T1000 (cell line): ENCODE data around the gene AMBRA1.
"Not testable (repeated sequence)": the region's sequence is repeated elsewhere in the genome, so short reads cannot be mapped to it uniquely, and the experiment has no call there.

Source experiments
- DNase-seq: peaks from one replicate; lab custom pipeline; 2025; ENCODE audit warnings: mixed read lengths; lab: John Stamatoyannopoulos, UW

The AMBRA1 gene

DNA sequence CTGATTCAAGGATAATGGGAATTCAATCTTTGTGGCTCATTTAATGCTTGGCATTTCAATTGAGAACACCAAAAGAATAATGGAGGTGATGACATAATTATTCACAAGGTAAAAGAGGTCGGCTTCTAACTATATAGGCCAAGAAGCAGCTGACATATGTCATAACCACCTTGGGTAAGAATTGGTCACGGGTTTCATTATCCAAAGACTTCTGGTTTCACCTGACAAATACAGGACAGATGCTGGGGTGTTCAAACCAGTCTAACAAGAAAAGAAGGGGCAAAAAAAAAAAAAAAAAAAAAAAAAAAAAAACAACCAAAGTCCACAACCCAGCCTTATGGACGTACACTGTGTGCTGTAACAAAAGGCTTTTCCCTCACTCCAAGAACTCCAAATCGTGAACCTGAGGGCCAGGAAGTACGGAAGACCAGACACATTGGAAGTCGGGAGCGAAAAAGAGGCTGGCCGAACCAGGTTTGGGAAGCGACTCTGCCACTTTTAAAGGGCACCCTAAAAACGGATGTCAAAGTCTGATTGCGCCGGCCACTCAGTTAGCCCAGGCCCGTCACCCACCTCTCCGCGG lies 22.8 kb upstream of the AMBRA1 start:
- DNase-seq: no peak

DNA sequence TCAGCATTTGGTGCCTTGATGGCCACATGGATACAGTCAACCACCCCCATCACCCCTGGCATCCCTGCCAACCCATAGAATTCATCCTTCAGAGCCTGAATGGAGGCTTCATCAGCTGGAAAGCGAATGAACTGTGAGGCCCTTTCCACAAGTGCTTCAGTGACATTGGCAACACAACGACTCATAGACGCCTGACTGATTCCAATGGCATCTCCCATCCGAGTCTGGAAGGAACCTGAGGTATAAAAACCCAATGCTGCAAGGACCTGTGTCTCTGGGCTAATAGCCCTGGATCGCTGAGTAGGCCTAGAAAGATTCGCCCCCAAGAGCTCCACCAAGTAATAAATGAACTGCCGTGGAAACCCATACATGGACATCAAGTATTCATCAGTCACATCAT lies 21.9 kb upstream of the AMBRA1 start:
- DNase-seq: no peak

DNA sequence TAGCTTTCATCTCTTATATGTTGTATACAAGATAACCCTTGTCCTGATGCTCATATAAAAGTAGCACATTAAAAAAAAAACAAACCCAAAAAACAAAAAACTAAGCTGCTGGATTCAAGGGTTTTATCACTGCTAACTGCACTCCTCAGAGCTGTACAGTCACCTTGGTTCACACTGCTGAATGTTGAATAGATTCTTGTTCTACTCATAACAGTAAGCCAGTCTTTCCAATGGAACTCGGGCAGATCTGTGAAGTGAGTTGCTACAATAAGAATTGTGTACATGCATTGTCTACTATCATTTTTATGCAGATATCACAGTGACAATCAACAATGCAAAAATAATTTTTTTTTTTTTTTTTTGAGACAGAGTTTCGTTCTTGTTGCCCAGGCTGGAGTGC lies 18.5 kb upstream of the AMBRA1 start:
- no peak for DNase-seq

DNA sequence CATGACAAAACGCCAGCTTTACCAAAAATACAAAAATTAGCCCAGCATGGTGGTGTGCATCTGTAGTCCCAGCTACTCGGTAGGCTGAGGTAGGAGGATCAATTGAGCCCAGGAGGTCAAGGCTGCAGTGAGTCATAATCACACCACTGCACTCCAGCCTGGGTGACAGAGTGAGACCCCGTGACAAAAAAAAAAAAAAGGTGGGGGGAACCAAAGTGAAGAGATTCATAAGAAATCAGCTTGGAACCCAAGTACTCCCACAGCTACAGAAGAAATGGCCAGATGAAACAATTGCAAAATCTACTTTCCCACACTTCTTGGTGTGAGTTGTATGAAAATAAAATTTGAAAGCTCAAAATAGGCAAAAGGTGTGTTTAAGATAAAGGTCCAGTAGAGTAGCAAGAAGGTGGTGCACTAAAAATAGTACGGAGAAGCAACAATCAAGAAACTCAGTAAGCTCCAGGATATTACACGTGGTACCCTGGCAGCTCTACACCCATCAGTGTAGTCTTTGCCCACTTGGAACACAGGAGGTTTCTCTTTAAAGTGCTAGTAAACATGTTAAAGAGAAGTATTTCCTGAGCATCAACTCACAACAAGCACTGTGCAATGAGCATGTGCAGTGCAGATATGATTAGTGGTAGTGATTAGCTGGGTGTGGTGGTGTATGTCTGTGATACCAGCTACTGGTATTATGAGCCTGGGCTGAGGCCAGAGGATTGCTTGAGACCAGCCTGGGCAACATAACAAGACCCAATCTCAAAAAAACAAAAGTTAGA lies 17.9 kb upstream of the AMBRA1 start:
- no peak for DNase-seq

DNA sequence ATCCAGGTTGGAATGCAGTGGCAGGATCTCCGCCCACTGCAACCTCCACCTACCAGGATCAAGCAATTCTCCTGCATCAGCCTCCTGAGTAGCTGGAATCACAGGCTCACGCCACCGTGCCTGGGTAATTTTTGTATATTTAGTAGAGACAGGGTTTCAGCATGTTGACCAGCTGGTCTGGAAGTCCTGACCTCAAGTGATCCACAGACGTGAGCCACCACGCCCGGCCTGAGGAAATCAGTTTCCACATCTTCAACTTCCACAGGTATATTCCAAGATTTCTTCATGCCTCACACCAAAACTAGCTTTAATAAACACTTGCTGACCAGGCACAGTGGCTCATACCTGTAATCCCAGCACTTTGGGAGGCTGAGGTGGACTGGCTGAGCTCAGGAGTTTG lies 15.6 kb upstream of the AMBRA1 start:
- DNase-seq: no peak

DNA sequence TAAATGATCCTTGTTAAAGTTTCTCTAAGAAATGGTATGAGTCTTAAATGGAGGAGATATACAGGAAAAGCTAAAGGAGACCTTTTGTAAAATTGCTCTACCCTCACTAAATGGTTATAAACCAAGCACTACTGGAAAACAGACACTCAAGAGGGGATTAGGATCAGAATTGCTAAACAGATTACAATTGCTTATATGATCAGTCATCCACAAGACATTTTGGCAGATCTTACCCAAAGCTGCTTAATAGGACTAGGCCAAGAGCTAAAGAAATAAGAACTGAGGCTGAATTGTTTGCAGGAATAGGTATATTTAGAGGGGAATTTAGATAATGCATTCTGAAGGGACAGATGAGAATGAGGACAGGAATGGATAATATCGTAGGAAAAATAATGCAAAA lies 13.7 kb upstream of the AMBRA1 start:
- DNase-seq: no peak

DNA sequence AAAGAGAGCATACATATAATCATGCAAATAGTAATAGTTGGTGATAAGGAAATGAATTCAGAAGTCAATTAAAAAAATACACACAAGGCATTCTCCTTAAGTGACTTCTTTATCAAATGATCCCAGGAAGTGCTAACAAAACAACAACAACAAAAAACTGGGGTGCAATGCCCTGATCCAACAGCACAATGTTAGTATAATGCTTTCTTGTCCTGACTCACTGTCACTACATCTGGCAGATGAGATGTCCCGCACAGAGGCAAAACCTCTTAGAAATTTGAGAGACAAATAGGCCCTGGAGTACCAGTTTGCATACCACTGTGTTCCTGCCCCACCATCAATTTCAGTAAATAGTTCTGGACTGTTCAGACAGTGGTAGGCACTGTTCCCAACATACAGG lies 11.0 kb upstream of the AMBRA1 start:
- DNase-seq: no peak

DNA sequence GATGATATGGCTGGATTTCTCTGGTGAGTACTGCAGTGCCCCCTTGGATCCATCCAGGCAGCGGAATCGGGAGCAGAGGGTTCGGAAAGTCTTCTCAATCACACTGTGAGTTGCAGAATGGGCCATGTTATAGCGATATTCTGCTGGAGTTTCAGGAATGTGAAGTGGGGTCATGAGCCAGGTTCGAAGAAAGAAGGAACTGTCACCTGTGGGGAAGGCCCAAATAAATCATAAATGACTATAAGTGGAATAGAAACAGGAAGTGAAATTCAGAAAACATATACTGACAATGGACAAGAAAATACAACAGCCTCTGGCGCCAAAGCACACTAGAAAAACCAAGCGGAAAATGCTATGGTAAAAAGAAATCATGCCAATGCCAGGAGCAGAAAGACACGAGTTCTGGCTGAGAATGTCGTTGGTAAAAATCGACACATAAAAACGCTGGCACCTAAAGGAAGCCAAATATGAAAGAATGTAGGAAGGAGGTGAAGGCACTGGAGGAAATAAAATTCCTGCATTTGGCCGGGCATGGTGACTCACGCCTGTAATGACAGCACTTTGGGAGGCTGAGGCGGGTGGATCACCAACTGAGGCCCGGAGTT lies 10.0 kb upstream of the AMBRA1 start:
- no peak for DNase-seq

DNA sequence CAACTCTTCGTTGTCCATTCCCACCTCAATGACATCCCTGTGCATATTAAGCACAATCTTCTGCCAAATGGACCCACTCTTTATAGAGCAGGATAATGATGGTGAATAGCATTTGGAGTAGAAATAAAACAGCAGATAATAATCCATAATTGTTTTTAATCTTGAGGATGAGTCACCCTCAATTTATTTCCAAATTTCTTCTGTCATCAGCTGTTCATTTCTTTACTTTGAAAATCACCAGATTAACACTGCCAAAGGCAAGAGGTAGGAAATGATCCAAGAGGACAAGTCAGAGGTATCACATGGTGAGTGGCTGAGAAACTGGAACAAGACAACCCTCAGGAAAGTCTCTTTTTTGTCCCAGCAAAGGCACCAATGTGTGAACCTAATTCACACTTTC lies 7.3 kb upstream of the AMBRA1 start:
- no peak for DNase-seq

DNA sequence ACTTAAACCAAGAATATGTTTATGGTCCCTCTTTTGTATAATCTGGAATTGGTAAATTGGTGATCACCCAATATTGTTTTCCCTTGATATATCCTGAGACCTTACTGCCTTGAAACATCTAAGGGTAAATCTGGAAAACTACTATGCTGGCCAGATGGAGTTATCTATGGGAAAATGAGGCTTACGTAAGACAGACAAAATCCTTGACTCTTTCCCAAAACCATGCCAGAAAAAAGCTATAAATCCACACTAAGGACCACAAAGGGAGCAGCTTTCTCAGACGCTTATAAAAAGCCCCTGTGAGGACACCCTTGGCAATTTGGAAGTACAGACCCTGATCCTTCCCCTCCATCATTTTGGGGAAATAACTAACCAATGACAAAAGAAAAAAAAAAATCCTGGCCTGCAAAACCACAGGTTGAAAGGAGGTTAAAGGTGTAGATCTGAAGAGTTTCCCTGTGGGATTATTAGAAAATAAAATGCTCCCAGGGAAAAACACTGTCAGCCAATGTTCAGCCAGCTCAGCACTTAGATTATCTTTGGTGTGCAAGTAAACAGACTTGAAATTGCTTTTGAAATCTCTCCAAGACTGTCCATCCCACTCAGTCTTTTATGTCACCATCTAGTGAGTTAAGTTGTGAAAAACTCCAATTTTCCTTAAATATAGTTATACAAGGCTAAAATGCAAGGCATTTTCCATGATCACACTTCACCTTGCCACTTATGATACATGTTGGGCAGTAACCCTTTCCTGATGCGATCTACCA lies 6.6 kb upstream of the AMBRA1 start:
- DNase-seq: no peak

DNA sequence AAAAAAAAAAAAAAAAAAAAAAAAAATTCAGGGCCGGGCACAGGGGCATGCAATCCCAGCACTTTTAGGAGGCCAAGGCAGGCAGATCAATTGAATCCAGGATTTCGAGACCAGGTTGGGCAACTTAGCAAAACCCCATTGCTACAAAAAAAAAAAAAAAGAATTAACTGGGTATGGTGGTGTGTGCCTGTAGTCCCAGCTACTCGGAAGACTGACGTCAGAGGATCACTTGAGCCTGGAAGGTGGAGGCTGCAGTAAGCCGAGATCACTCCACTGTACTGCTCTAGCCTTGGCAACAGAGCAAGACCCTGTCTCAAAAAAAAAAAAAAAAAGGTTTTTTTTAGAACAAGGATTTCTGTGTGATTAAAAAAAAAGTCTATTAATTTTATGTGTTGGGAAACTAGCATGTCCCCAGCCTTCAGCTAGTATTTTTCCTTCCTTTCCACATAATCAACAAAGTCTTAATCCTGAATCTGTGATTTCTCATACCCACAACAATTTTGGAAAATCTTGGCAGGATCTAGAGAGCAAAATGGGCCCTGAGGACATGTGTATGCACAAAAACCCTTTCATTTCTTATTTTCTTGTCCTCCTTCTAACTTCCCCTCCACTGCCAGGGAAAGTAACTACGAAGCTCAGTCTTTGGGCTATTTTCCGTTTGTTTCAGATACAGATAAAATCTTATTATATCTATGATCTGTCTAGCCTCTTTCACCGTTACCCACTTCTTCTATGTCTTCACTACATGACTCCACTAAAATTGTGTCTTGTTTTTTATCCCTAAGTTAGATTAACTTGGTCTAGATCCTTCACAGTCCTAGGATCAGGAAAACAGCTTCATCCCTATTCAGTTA lies 5.7 kb upstream of the AMBRA1 start:
- no peak for DNase-seq

DNA sequence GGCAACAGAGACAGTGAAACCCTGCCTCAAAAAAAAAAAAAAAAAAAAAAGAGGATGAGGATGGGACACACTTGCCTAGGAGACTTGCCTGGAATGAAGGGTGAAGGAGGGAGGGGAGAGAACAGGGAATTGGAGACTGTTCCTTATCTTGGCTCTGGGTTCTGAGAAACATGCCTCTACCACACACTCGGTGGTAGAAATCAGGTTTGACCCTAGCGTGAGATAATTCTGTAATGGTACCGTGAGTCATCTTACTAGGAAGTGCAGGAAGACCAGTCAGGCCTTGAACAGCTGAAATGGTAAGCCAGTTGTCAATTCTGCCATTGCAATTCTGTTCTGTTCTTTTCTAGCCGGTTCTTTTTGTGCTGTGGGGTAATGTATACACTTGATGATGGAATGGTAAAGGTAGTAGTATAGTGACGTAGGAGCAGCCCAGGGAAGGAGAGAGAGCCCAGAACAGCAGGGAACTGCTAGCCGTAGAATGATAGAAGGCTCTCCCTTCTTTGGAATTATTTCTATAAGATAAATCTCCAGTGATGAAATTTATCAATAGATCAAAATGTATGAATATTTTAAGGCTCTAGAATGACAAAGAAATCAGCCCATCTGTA lies 3.9 kb upstream of the AMBRA1 start:
- DNase-seq: no peak

DNA sequence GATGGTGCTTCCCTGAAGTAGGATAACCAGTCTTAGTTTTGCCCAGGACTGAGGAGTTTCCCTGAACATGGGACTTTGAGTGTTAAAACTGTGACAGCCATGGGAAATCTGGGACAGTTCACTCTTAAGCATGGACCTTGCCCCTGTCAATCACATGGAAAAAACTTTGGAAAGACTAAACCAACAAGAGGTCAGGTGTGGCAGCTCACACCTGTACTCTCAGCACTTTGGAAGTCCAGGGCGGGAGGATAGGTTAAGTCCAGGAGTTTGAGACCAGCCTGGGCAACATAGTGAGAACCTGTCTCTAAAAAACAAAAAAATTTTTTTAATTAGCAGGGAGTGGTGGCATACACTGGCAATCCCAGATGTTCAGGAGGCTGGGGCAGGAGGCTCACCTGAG lies 3.3 kb upstream of the AMBRA1 start:
- no peak for DNase-seq

DNA sequence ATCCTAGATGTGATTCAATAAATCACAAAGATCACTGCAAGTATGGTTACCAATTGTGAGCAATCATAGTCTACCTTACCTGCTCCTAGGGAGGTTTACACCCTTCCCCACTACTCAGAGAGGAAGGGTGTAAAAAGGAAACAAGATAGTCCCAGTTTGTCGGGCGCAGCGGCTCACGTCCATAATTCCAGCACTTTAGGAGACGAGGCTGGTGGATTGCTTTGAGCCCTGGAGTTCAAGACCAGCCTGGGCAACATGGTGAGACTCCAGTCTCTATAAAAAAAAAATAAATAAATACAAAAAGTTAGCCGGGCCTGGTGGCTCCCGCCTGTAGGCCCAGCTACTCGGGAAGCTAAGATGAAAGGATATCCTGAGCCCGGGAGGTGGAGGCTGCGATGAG lies 962 bp upstream of the AMBRA1 start:
- no peak for DNase-seq

DNA sequence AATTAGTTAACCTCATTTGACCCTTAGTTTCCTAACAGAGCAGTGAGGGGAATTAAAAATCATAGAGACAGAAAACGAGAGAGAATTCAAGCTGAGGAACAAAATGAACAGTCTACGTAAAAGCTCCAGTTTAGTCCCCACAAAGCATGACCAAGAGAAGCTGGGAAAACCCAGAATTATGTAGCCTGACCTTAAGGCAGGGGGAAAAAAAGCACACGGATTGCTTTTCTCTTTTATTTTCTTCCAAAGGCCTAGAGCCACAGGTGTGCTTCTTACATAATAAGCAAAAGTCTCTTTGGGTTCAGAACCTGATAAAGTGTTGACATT lies 514 bp upstream of the AMBRA1 start:
- DNase-seq: no peak

DNA sequence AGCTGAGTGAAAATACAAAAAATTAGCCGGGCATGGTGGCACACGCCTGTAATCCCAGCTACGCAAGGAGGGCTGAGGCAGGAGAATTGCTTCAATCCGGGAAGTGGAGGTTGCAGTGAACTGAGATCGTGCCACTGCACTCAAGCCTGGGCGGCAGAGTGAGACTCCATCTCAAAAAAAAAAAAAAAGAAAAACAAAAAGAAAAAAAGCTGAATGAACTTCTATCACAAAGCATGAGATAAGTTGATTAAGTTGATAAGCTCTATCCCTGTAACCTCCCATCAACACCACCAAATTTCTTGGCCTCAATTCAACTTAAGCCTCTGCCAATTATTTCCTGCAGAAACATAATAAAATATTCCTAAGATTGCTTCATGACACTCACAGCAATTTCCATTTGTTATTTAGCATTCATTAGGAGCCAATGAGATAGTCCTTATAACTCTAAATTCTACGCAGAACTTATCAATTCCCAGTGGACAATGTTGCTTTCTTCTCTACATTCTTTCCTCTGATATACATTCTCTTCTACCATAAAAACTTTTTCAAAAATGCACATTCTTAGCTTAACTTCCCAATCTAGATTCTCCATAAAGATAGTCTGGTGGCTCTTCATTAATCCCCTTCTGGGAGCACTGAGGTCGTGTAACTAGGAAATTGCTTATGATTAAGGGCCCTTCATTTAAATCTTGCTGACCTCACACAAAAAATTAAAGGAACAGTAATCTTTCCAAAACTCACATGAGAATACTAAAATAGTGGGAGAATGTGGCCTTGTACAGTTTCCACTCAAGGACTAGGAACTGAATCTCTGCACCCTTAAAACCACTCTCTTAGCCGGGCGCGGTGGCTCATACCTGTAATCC lies 2.9 kb downstream of the AMBRA1 start:
- no peak for DNase-seq

DNA sequence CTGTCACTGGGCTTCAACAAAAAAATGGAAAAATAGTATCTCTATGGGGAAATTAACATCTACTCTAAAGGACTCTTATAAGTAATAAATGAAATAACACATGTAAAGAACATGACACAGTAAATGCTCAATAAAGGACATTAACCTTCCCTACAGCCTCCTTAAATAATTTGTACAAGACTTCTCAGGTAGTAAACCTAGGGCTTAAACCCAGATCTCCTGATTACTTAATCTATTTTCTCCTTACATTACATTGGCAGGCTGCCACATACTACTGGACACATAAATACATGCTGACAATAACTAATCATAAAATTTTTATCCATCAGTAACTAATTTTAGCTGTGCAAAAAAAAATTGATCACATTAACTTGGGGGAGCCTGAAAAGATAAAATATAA lies 4.9 kb downstream of the AMBRA1 start:
- no peak for DNase-seq

DNA sequence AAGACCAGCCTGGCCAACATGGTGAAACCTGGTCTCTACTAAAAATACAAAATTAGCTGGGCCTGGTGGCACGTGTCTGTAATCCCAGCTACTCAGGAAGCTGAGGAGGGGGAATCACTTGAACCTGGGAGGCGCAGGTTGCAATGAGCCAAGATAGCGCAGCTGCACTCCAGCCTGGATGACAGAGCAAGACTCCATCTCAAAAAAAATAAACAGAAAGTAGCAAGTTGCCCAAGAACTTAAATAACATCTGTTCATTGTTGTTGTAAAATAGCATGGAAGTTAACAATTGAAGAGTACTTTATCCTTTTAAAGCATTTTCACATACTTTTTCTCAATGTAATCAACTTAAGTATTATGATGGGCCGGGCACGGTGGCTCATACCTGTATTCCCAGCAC lies 5.7 kb downstream of the AMBRA1 start:
- no peak for DNase-seq

DNA sequence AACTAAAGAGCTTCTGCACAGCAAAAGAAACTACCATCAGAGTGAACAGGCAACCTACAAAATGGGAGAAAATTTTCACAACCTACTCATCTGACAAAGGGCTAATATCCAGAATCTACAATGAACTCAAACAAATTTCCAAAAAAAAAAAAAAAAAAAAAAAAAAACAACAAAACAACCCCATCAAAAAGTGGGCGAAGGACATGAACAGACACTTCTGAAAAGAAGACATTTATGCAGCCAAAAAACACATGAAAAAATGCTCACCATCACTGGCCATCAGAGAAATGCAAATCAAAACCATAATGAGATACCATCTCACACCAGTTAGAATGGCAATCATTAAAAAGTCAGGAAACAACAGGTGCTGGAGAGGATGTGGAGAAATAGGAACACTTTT lies 10.3 kb downstream of the AMBRA1 start:
- DNase-seq: not testable (repeated sequence)

DNA sequence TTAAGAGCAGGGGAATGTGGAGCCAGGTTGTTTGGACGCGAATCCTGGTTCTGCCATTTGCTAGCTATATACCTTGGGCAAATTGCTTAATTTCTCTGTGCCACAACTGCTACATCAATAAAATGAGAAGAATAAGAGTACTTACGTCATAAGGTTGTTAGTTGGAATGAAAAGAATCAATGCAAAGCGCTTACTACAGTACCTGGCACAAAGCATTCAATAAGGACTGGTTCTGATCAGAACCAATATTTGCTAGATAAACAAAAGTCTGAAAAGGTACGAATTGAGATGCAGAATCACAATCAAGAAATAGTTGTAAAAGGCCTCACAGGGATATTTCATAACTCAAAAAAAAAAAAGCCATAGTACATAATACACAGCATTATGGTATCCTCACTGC lies 11.2 kb downstream of the AMBRA1 start:
- DNase-seq: no peak

DNA sequence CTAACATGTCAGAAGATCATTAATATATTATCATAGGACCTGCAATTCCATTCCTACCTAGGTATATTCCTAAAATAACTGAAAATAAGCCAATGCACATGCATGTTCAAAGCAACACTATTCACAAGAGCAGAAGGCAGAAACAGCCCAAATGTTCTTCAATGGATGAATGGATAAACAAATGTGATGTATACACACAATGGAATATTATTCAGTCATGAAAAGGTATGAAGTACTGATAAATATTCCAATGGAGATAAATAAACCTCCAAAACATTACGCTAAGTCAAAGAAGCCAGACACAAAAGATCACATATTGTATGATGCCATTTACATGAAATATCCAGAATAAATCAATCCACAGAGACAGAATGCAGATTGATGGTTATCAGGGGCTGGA lies 16.8 kb downstream of the AMBRA1 start:
- no peak for DNase-seq
